NCI-H1105 treated with DMSO at 0.1 percent for 48 hours (cell line): ENCODE data around the gene DDX3X.
"Not testable (repeated sequence)": the region's sequence is repeated elsewhere in the genome, so short reads cannot be mapped to it uniquely, and the experiment has no call there.

Experiments
- DNase-seq: peaks from one replicate; lab custom pipeline; 2025; lab: John Stamatoyannopoulos, UW

The DDX3X gene

DNA sequence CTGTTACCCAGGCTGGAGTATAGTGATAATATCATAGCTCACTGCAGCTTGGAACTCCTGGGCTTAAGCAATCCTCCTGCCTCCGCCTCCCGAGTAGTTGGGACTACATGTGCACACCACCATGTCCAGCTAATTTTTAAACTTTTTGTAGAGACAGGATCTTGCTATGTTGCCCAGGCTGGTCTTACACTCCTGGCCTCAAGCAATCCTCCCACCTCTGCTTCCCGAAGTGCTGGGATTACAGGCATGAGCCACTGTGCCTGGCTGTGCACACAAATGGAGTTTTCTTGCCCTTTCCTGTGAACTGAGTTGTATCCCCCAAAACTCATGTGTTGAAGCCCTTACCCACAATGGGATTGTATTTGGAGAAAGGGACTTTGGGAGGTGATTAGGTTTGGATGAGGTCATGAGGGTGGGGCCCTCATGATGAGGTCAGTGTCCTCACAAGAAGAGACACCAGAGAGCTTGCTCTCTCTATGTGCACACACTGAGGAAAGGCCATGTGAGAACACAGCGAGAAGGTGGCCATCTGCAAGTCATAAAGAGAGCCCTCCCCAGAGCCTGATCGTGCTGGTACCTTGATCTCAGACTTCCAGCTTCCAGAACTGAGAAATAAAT lies 40.1 kb downstream of the DDX3X start:
- no peak for DNase-seq

DNA sequence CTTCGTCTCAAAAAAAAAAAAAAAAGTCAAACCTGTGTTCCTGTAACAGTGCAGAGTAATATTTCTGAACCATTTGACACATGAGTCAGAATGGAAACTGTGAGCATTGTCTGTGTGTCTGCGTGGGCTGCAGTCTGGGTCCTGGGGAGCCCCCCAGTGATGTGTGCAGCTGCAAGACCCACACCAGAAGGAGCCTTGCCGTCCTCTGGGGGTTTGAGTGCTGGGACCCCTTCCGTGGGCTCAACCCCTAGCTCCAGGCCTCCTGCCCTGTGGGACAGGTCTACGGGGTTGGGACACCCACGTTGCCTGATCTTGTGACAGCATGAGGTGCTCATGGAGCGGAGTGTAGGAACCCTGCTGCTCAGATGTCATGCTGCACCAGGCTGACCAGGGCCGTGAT lies 43.7 kb downstream of the DDX3X start:
- no peak for DNase-seq

DNA sequence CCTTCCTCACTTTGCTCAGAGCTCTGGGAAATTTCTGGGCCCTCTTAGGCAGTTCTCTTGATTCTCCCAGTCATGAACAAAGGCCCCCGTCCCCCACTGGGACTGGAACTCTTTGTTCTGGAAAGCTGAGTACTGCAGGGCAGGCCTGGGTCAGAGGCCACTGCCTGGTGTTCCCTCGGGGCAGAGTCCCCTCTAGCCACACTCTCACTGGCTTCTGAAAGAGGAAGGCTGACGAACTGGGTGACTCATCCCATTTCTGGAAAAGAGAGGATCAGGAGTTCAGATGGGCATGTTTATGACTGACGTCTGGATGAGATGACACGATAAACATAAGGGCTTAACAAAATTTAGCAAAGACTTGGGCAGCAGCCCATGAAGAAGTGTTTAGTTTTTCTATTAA lies 47.7 kb downstream of the DDX3X start:
- DNase-seq = no peak

DNA sequence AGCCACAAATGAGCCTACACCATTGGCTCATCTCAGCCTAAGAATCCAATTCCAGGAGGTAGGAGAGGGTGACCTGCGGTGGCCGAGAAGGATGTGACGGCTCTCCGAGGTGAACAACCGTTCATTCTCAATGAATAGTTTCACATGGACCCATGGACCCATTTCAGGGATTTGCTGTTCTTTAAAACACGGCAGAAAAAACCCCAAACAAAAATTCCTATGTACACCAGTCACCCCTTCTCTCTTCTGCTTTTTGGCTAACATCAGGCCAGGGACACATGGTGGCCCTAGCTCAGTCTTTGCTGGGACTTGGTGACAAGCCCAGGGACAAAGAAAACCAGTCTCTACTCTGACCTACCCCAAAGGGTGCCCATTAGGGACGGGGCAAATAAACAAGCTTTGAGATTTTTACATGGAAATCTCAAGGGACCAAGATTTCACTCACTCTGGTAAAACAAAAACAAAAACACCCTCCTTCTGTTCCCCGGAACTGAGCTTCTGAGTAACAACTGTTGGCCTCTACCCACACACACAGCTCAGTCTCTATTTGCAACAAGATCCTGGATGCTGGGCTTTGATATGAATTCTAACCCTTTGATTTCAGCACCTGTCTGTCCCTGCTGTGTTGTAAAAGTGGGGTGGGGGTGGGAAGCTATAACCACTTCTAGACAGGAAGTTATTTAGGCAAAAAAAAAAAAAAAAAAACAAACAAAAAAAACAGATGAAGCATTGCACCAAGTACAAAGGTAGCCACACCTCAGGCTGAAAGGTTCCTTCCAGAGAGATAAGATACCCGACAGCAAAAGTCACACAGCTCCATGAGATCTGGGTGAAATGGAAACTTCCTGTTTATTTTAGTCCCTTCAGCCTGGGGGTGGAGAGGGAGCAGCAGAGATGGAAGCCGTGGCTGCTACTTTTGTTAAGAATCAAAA lies 49.0 kb downstream of the DDX3X start:
- DNase-seq = no peak

DNA sequence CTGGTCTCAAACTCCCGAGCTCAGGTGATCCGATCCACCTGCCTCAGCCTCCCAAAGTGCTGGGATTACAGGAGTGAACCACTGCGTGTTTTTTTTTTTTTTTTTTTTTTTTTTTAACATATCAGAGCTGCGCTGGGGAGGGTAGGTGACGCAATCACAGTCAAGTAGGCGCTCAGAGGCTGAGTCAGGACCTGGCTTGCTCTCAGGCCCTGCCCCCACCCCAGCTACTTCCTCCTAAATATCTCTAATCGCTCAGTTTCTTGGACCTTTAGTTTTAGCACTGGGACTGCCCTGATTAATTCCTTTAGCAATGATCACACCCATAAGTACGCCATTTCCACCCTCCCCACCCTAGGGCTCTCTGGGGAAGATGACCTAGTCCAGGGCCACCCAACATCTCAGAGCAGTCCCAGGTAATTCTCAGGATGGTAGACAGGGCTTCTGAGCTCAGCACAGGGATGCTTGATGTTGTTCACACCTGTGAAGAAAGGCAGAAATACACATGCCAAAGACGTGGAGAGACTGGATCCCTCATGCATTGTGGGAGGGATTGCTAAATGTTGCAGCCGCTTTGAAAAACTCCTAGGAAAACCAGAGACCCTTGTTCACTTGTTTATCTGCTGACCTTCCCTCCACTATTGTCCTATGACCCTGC lies 50.2 kb downstream of the DDX3X start:
- no peak for DNase-seq

DNA sequence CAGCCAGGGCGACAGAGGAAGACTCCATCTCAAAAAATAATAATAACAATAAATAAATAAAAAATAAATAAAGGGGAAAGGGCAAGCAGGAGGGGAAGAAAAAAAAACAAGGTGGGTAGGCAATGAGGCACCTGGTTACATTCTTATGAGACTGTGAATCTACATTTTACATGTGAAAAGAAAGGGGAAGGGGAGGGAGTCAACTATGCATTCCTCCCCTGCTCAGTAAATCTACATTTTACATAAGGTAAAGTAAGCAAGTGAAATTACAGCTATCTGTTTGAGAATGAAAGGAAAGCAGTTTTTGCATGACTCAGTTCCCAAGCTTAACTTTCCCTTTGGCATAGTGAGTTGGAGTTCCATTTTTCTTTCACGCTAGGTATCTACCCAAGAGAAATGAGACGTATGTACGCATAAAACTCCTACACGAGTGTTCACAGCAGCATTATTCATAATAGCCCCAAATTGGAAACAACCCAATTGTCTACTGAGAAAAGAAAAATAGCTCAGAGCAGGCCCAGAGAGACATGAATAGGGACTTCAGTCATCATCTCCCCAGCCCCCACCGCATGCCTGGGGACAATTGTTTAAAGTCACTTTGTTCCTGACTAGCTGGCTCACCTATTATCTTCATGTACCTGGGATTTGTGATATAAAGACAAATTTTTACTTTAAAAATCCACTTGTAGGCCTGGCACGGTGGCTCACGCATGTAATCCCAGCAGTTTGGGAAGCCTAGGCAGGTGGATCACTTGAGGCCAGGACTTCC lies 52.4 kb downstream of the DDX3X start:
- no peak for DNase-seq

DNA sequence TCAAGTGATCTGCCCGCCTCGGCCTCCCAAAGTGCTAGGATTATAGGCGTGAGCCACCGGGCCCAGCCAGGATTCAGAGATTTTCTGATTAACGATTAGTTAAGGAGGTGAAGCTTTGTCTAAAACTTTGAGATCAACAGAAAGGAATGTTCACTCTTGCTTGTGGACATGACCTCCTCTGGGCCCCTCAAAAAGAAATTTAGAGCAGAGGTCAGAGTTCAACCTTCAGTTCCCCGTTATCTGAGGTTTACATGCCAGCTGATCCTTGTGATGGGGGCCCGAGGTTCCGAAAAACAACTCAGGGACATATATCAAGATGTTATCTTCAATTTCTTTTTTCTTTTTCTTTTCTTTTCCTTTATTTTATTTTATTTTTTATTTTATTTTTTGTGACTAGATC lies 54.6 kb downstream of the DDX3X start:
- no peak for DNase-seq

DNA sequence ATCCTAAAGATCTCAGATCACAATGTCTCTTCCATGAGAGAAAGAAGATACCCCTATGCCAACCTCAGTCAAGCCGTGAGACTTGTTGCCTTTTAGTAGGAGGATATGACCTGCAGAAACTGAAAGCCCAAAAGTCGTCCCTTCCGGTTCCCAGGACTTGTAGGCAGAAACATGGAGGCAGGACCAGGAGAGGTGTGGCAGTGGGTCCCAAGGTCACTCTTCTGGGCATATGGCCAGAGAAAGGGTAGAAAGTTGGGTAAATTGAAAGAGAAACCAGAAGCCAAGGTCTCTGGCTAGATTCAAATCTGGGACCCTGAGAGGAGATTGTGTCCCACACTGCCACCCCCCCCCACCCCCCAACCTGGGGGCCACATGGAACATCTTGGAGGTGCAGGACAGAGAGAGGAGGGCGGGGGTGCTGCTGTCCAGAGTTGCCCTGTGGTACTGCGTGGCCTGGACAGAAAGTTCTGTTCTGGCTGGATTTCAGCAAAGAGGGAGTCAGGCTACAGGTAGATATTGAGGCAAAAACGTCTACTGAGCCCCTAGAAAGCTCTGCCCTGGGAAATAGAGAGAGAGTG lies 55.4 kb downstream of the DDX3X start:
- no peak for DNase-seq

DNA sequence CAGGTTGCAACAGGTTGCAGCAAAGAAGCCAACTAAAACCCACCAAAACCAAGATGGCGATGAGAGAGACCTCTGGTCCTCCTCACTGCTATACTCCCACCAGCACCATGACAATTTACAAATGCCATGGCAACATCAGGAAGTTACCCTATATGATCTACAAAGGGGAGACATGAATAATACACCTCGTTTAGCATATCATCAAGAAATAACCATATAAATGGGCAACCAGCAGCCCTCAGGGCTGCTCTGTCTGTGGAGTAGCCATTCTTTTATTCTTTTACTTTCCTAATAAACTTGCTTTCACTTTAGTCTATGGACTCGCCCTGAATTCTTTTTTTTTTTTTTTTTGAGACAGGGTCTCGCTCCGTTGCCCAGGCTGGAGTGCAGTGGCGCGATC lies 56.6 kb downstream of the DDX3X start:
- not testable (repeated sequence) for DNase-seq

DNA sequence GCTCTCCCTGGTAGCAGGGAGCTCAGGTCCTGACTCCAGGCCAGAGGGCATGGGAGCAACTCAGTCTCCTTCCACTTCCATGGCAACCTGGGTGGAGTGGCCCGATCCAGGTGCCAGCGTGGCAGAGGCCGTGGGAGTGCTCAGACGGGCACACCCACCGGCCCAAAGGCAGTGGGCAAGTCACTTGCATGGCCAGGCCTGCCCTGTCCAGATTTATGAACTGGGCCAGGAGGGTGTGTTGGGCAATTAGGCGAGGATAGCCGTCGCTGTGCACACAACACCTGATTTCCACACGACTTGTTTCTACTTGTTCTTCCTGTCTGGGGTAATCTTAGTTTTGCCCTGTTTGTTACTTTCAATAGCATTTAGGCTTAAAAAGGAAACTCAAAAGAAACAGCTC lies 57.6 kb downstream of the DDX3X start:
- no peak for DNase-seq

DNA sequence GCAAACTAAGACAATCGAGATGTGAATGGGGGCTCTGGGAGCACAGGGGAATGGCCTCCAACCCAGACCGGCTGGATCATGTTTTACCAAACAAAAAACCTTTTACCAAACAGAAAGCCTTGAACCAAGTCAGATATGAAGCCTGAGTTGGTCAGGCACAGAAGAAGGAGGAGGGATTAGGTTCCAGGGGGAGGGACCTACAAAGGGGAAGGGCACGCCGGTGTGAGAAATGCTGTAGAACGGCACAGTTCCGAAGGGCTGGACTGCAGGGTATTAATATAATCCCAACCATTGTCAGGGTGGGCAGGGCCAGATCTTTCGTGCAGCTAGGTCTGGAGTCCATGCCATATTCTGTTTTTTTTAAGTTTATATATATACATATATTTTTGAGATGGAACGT lies 60.3 kb downstream of the DDX3X start:
- DNase-seq = no peak

DNA sequence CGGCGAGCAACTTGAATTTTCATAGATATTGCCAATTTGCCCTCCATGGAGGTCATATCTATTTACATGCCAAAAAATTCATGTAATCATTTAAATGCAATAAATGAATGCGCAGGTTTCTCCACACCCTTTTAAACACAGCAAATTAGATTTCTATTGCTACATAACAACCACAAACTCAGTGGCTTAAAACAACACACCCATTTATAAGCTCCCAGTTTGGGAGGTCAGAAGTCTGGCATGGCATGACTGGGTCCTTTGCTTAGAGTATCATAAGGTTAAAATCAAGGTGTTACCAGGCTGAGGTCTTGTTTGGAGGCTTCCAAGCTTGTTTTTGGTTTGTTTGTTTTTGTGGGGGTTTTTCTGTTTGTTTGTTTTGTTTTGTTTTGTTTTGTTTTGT lies 63.3 kb downstream of the DDX3X start:
- no peak for DNase-seq

DNA sequence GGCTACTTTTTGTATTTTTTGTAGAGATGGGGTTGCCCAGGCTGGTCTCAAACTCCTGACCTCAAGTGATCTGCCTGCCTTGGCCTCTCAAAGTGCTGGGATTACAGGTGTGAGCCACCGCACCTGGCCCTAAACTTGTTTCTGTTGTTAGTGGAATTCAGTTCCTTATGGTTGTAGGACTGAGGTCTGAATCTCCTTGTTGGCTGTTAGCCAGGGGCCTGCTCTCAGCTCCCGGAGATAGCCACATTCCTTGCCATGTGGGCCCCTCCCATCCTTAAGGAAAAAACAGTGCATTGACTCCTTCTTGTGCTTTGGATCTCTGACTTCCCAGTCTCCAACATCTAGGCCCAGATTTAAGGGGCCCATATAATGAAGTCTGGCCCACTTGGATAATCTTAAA lies 63.8 kb downstream of the DDX3X start:
- DNase-seq = no peak

DNA sequence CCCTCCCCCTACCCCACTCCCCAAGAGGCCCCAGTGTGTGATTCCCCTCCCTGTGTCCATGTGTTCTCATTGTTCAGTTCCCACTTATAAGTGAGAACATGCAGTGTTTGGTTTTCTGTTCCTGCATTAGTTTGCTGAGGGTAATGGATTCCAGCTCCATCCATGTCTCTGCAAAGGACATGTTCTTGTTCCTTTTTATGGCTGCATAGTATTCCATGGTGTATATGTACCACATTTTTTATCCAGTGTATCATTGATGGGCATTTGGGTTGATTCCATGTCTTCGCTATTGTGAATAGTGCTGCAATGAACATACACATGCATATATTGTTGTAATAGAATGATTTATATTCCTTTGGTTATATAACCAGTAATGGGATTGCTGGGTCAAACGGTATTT lies 68.6 kb downstream of the DDX3X start:
- DNase-seq = not testable (repeated sequence)

DNA sequence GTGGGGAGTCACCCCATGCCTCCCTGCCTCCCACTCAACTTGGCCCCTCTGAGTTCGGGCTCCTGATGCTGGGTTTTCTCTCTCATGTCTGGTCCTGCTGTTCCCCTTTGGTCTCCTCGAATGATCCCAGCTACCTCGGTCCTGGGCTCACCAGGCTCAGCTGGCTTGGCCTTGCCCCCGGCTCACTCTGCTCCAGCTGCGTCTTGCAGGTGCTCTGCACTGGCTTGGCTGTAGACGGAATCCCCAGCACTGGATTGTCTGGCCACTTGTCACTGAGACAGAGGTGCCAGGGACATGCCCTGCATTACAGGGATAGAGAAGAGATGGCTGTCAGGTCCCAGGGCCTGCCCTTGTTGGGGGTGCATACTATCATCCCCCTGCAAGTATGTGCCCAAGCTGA lies 71.6 kb downstream of the DDX3X start:
- DNase-seq = no peak

DNA sequence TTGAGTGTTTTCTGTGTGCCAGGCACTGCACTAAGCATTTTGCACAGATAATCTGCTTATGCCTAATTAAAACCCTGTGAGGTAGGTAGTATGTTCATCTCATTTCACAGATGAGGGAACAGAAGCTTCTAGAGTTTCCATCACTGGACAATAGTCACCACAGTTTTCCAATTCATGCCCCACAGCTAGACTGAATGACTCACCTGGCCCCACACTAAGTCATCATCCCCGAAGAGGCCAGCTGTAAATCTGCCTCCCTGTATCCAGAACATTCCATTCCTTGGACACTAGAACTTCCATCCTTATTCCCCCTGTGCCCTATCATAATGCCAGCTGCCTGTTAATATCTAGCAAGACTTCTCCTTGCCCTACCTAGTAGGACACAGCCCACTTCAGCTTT lies 72.2 kb downstream of the DDX3X start:
- no peak for DNase-seq

DNA sequence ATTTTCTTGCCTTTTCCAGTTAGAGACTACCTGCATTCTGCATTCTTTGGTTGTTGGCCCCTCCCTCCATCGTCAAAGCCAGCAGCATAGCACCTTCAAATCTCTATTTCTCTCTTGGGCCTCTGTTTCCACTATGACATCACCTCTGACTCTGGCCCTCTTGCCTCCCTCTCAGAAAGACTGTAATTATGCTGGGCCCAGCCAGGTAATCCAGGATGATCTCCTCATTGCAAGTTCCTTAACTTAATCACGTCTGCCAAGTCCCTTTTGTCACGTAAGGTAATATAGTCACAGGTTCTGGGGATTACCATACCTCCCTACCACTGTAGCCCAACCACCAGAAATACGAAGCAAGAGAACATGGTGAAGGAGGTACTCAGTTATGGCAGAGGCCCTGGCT lies 73.9 kb downstream of the DDX3X start:
- no peak for DNase-seq

DNA sequence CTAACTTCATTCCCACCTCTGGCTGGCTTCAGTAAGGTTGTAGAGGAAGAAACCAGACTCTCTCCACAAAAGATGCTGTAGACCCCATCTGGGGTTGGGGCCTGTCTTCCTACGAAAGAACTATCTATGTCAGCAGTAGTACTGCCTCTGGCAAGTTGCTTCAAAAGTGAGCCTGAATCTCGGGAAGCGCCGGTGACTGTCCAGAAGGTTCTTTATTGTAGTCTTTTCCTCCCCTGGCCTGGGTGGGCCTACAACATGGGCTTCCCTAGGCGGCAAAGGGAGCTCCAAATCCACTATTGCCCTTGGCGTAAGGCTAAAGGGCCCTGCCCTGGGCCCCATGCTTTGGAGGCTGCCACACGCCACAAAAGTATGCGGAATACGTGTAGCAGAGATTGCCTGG lies 74.6 kb downstream of the DDX3X start:
- no peak for DNase-seq

DNA sequence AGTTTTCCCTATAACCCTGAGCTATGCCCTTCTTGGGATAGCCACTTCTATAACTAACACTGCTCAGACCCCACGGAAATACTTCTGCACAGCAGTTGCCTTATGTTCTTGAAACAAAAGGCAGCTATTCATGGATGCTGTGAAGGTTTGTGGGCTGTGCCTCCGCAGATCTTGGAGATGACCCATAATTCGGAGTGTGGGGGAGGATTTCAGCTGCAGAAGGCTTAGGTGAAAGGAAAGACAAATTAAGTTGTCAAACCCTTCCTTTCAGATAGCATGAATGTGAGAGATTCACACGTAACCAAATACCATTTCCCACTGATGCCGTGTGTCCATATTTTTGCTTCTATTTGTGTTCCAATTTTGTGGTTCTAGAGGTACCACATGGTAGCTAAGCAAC lies 75.0 kb downstream of the DDX3X start:
- DNase-seq = no peak

DNA sequence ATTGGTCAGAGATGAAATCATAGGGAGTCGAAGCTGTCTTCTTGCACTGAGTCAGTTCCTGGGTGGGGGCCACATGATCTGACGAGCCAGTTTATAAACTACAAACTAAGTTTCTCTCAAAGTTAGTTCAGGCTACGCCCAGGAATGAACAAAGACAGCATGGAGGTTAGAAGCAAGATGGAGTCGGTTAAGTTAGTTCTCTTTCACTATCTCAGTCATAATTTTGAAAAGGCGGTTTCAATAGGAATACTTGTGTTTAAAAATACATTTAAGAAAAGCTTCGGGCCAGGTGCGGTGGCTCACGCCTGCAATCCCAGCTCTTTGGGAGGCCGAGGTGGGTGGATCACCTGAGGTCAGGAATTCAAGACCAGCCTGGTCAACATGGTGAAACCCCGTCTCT lies 77.3 kb downstream of the DDX3X start:
- DNase-seq = not testable (repeated sequence)

DNA sequence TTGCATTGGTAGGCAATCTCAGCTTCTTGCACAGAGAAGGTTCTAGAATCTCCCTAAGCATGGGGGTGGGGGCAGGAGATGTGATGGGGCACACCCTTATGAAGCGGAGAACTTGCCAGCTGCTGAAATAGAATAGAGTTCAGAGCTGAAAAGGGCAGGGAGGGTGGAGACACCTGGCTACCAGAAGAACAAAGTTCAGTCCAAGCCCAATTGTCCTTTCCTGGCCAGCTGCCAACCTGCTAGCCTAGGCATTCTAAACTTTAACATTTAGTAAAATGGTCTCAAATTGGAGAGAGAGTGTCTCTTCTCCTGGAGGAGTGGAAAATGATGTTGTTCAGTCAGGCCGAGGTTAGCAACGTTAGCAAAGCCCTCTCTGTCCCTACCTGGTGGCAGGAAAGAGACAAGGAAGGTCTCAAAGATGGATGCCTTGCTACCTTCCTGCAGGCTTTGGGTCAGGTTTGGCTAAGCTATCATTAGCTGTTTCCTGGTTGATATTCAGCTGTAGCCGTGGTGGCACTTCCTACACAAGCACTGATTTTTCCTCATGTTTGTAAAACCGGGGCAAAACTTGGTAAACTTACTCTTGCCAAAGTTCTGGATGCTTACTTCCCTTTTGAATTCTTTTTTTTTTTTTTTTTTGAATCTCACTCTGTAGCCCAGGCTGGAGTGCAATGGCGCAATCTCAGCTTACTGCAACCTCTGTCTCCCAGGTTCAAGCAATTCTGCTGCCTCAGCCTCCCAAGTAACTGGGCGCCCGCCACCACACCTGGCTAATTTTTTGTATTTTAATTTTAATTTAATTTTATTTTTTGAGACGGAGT lies 78.5 kb downstream of the DDX3X start:
- DNase-seq = no peak
